Measurements from ENCODE around the gene NLE1.

The NLE1 gene

DNA sequence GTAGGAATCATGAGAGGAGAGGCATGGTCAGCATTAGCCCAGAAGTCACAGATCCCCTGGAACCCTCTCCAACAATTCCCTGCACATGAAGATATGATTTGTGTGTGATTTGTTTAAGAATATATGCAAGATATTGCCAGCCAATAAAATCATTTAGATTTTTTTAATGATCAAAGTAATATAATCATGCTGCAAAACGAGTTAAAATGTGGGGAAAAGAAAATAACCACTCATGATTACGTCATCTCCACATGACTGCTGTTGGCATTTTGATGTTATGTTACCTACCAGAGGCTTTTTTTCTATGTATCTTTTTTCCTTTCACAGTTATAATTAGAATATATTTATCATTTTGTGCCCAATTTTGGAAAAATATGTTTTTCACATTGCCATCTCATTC lies 29.7 kb upstream of the NLE1 start:
- no peak for DNase-seq (ENCODE audit: extremely low spot score)
- POLR2A ChIA-PET, result no interaction called here
- TF ChIP-seq FOXA1 (IDR thresholded peaks at IDR 0.05) (no peak), FOXM1 (IDR thresholded peaks at IDR 0.05; ENCODE audit: borderline replicate concordance) (no peak), PKNOX1 (IDR thresholded peaks at IDR 0.05) (no peak), CTBP1 (IDR thresholded peaks at IDR 0.05; ENCODE audit: borderline replicate concordance) (no peak), ARNT (IDR thresholded peaks at IDR 0.05) (no peak), TARDBP (IDR thresholded peaks at IDR 0.05) (no peak), FOXK2 (IDR thresholded peaks at IDR 0.05) (no peak), SP1 (IDR thresholded peaks at IDR 0.05) (no peak), LEF1 (IDR thresholded peaks at IDR 0.05; ENCODE audit: borderline replicate concordance) (no peak), ELF4 (IDR thresholded peaks at IDR 0.05) (no peak), L3MBTL2 (conservative IDR thresholded peaks at IDR 0.05) (no peak)
- CTCF ChIA-PET, result interaction anchor here (1.4 kb wide), 1 partner anchor 363 kb away, joined by 4 read pairs; no protein-coding TSS in a partner anchor

GRCh38 chr17:35170968-35171771 lies 29.1 kb upstream of the NLE1 start:
- ChIA-PET CTCF (interaction anchor here (1.0 to 1.4 kb wide), 3 partner anchors 140 to 368 kb away, joined by 3 to 4 read pairs (median 3); no protein-coding TSS in a partner anchor), POLR2A (no interaction called here)
- no peak for TF ChIP-seq PKNOX1 (IDR thresholded peaks at IDR 0.05)
- TF ChIP-seq SUZ12 (IDR thresholded peaks at IDR 0.05), result no peak
- TF ChIP-seq FOXM1 (IDR thresholded peaks at IDR 0.05; ENCODE audit: borderline replicate concordance), result no peak
- TF ChIP-seq SP1 (IDR thresholded peaks at IDR 0.05), result no peak
- no peak for TF ChIP-seq ELF4 (IDR thresholded peaks at IDR 0.05)
- TF ChIP-seq L3MBTL2 (conservative IDR thresholded peaks at IDR 0.05), result no peak
- TF ChIP-seq LEF1 (IDR thresholded peaks at IDR 0.05; ENCODE audit: borderline replicate concordance), result no peak
- no peak for TF ChIP-seq FOXA1 (IDR thresholded peaks at IDR 0.05)
- TF ChIP-seq NFRKB (IDR thresholded peaks at IDR 0.05), result no peak
- TF ChIP-seq BHLHE40 (IDR thresholded peaks at IDR 0.05; ENCODE audit: borderline replicate concordance), result no peak
- no peak for TF ChIP-seq FOXK2 (IDR thresholded peaks at IDR 0.05)
- TF ChIP-seq ARNT (IDR thresholded peaks at IDR 0.05), result no peak
- no peak for TF ChIP-seq TARDBP (IDR thresholded peaks at IDR 0.05)
- no peak for TF ChIP-seq CTBP1 (IDR thresholded peaks at IDR 0.05; ENCODE audit: borderline replicate concordance)
- TF ChIP-seq HDGF (IDR thresholded peaks at IDR 0.05; ENCODE audit: borderline replicate concordance), result no peak
- no peak for TF ChIP-seq ZNF384 (IDR thresholded peaks at IDR 0.05)
- DNase-seq (ENCODE audit: extremely low spot score), result peak; percentile 17

GRCh38 chr17:35169835-35170363 lies 27.8 kb upstream of the NLE1 start:
- no peak for DNase-seq (ENCODE audit: extremely low spot score)
- ChIA-PET POLR2A (no interaction called here), CTCF (no interaction called here)
- TF ChIP-seq FOXK2 (IDR thresholded peaks at IDR 0.05) (no peak), PKNOX1 (IDR thresholded peaks at IDR 0.05) (no peak), CTBP1 (IDR thresholded peaks at IDR 0.05; ENCODE audit: borderline replicate concordance) (no peak), TARDBP (IDR thresholded peaks at IDR 0.05) (no peak), BHLHE40 (IDR thresholded peaks at IDR 0.05; ENCODE audit: borderline replicate concordance) (no peak), FOXA1 (IDR thresholded peaks at IDR 0.05) (no peak), HDGF (IDR thresholded peaks at IDR 0.05; ENCODE audit: borderline replicate concordance) (no peak), ZNF384 (IDR thresholded peaks at IDR 0.05) (no peak), SP1 (IDR thresholded peaks at IDR 0.05) (no peak), LEF1 (IDR thresholded peaks at IDR 0.05; ENCODE audit: borderline replicate concordance) (no peak), SUZ12 (IDR thresholded peaks at IDR 0.05) (no peak), FOXM1 (IDR thresholded peaks at IDR 0.05; ENCODE audit: borderline replicate concordance) (no peak), NFRKB (IDR thresholded peaks at IDR 0.05) (no peak), L3MBTL2 (conservative IDR thresholded peaks at IDR 0.05) (no peak), ELF4 (IDR thresholded peaks at IDR 0.05) (no peak), ARNT (IDR thresholded peaks at IDR 0.05) (no peak)

GRCh38 chr17:35167666-35168065 lies 25.6 kb upstream of the NLE1 start:
- ChIA-PET CTCF (no interaction called here), POLR2A (interaction anchor here (0.9 kb wide), 1 partner anchor 206 kb away, joined by 4 read pairs; the partner anchor contains the start of gene SLFN11)
- TF ChIP-seq L3MBTL2 (conservative IDR thresholded peaks at IDR 0.05) (no peak), HDGF (IDR thresholded peaks at IDR 0.05; ENCODE audit: borderline replicate concordance) (no peak), SUZ12 (IDR thresholded peaks at IDR 0.05) (no peak), CTBP1 (IDR thresholded peaks at IDR 0.05; ENCODE audit: borderline replicate concordance) (no peak), FOXA1 (IDR thresholded peaks at IDR 0.05) (no peak), BHLHE40 (IDR thresholded peaks at IDR 0.05; ENCODE audit: borderline replicate concordance) (no peak), ARNT (IDR thresholded peaks at IDR 0.05) (no peak), TARDBP (IDR thresholded peaks at IDR 0.05) (no peak), ELF4 (IDR thresholded peaks at IDR 0.05) (no peak), SP1 (IDR thresholded peaks at IDR 0.05) (no peak), FOXM1 (IDR thresholded peaks at IDR 0.05; ENCODE audit: borderline replicate concordance) (no peak), LEF1 (IDR thresholded peaks at IDR 0.05; ENCODE audit: borderline replicate concordance) (no peak), FOXK2 (IDR thresholded peaks at IDR 0.05) (no peak), NFRKB (IDR thresholded peaks at IDR 0.05) (no peak), PKNOX1 (IDR thresholded peaks at IDR 0.05) (no peak), ZNF384 (IDR thresholded peaks at IDR 0.05) (no peak)
- DNase-seq (ENCODE audit: extremely low spot score), result no peak

DNA sequence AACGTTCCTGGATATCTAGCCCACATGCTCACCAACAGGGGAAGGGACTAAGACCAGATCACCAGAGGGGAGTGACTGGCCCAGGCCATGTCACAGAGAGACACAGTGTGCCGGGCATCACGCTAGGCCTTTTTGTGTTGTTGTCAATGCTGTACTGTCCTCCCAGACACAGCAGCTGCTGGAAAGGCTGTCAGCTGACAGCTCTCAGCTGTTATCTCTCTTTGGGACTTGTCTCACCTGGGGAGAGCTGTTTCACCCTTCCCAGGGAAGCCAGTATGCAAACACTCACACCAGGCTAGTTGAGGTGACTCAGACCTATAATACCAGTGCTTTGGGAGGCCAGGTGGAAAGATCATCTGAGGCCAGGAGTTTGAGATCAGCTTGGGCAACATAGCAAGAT lies 24.9 kb upstream of the NLE1 start:
- TF ChIP-seq TARDBP (IDR thresholded peaks at IDR 0.05) (no peak), ELF4 (IDR thresholded peaks at IDR 0.05) (no peak), FOXK2 (IDR thresholded peaks at IDR 0.05) (no peak), FOXA1 (IDR thresholded peaks at IDR 0.05) (no peak), ARNT (IDR thresholded peaks at IDR 0.05) (no peak), ZNF384 (IDR thresholded peaks at IDR 0.05) (no peak), PKNOX1 (IDR thresholded peaks at IDR 0.05) (no peak), HDGF (IDR thresholded peaks at IDR 0.05; ENCODE audit: borderline replicate concordance) (no peak), BHLHE40 (IDR thresholded peaks at IDR 0.05; ENCODE audit: borderline replicate concordance) (no peak), CTBP1 (IDR thresholded peaks at IDR 0.05; ENCODE audit: borderline replicate concordance) (no peak), NFRKB (IDR thresholded peaks at IDR 0.05) (no peak), SP1 (IDR thresholded peaks at IDR 0.05) (no peak), LEF1 (IDR thresholded peaks at IDR 0.05; ENCODE audit: borderline replicate concordance) (no peak), SUZ12 (IDR thresholded peaks at IDR 0.05) (no peak), FOXM1 (IDR thresholded peaks at IDR 0.05; ENCODE audit: borderline replicate concordance) (no peak), L3MBTL2 (conservative IDR thresholded peaks at IDR 0.05) (no peak)
- POLR2A ChIA-PET, result no interaction called here
- no peak for DNase-seq (ENCODE audit: extremely low spot score)
- CTCF ChIA-PET, result no interaction called here

All from HEK293T (cell line).